Measurements from ENCODE around the gene EIF4G3.

GRCh38 chr1:20823845-20824244 lies 352.9 kb downstream of the EIF4G3 start:
- TF ChIP-seq CTCF (conservative IDR thresholded peaks at IDR 0.05; ENCODE audit: low read depth, low read length) (no peak), EZH2 (IDR thresholded peaks at IDR 0.05; ENCODE audit: borderline replicate concordance, low read depth, low read length, poor library complexity, severe bottlenecking) (no peak)

All from A673 (cell line).